Stimulated activated CD4-positive, alpha-beta T cell treated with anti-CD3 and anti-CD28 coated beads, Interleukin-15, amount 100 ng/mL, for 48 hours (primary cell): ENCODE data around the gene MACIR.
"Not testable (repeated sequence)": the region's sequence is repeated elsewhere in the genome, so short reads cannot be mapped to it uniquely, and the experiment has no call there.

Experiments used
- DNase-seq, 2 donors: peaks; one replicate each; pipeline ENCODE4 v3.0.0-alpha.2; 2020; ENCODE audit warnings: low read depth in 2 of 2

The MACIR gene, protein sequence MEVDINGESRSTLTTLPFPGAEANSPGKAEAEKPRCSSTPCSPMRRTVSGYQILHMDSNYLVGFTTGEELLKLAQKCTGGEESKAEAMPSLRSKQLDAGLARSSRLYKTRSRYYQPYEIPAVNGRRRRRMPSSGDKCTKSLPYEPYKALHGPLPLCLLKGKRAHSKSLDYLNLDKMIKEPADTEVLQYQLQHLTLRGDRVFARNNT

DNA sequence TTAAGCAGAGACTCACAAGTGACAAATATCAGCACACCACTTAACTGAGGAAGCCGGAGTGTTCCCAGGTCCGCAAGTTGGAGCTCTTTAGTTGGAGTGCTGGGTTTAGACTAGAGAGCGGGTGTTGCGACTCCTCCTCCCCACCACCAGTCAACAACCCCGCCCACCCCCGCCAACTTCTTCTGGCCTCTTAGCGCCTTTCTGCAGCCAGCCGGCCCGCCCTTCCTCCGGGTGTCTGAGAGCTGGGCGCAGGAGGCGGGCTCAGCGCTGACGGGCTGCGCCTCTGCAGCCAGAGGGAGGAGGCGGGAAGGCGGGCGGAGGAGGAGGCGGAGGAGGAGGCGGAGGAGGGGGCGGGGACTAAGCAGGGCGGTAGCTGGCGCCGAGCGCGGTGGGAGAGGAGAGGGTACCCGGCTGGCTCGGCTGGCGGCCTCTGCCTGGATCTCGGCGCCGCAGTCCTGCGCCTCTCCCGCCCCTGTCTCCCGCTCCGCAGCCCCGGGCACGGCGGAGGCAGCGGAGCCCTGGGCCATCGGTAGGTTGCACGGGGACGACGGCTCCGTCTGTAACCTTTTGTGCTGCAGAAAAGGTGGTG is at the start of gene MACIR:
MACIR (plus strand) TSS at position 396 of the 589 bp plus-strand sequence. CDS start 17,157 bp downstream, outside the sequence.
- peak; percentile 85 to 91 for DNase-seq

GRCh38 chr5:103209065-103209464 is 49.5 kb upstream of the MACIR start:
- no peak for DNase-seq

DNA sequence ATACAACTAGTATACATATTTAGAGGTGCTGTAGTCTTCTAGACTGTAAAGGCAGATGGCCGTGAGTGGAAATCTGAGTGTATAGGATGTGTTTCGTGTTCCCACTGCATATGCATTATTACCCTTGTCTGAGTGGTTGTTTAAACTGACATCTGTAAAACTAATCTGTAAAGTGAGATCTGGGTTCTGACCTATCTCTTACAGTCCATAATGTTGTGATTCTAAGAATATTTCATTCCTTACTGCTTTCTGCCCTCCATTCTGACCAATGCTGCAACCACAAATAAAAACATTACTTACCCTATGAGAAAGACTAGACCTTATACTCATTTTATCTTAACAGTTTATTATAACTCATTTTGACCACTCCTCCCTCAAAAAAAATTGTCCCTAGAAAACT is 47.6 kb upstream of the MACIR start:
- no peak for DNase-seq

DNA sequence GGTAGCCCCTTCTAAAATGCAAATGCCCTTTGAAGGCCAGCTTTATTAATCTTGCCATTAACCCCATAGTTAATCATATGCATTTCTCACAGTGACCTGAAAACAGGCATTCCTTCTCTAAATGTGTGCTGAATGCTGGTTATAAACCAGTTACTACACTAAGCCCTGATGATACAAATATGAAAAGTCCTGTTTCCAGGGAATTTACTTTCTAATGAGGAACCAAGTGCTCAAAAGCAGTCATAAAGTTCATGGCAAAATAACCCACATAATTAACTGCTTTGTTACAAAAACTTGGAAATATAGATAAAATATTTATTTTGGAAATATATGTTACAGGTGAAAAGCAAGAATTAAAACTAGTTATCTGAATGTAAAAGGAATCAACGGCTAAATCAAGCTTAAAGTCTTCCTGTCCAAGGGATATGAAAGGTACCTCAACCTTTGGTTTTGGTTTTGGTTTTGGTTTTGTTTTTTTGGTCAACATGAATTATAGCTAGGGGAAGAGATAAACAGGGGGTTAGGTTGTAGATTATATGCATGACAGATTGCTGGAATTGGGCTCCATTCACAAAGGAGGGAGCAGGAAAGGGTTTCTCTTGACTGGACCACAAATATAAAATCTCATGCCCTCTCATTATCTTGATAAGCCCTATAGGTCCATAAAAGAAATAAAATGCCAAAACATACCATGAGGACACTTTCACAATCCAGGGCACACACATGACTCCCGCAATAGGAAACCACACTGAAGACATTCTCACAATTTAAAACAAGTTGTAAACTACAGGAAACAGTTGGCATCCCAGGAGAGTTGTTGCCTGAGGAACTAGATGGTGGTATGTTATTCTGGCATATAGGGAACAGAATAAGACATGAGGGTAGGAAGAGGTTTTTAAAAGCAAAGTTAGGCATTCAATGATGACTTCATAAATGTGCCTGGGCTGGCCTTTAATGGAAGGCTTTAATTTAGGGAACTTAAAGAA is 46.7 kb upstream of the MACIR start:
- no peak for DNase-seq

GRCh38 chr5:103216137-103216536 is 42.4 kb upstream of the MACIR start:
- no peak for DNase-seq

DNA sequence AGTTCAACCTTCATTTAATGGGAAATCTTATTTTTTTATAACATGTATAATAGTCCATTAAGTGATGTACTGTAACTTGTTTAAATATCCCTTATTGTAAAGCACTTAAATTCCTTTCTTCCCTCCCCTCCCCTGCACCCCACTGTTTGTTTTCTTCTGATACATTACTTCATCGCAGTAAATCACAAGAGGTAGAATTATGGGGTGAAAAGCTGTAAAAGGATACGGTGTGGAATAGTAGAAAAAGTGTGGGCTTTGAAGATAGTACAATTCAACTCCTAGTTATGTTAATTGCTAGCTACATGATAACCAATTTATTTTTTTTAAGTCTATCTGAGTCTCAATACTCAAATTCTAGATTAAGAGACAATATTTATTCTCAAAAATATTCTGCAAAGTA is 41.9 kb upstream of the MACIR start:
- DNase-seq: no peak

DNA sequence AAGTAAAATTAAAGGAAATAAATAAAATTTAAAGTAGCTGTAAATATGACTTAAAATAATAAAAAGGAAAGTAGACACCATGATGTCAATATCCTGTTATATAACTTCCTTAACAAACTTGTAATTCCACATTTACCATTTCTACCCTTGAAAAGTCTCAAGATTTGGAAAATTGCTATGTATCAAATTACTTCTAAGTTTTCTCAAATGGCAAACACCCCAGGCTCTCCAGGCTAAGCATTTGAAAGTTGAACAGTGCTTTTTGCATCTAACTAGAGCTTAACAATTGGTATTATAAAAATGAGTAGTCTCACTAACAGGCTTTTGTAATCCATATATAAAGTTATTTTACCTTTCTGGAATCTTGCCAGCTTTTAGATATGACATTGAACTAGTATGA is 41.5 kb upstream of the MACIR start:
- no peak for DNase-seq

DNA sequence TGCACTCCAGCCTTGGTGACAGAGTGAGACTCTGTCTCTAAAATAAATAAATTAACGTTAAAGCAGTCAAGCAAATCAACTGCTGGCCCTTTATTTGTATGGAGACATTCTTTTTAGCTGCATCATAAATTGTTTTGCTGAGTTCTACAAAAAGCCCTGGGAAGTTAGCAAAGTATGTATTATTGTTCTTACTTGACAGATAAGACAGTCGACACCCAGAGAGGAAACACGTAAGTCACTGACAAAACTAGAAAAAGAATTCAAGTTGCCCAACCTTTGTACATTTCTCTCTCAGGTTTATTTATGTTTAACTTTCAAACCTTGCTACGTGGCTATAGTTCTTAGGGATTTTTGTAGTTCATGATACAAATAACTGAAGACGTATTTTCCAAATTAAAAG is 40.4 kb upstream of the MACIR start:
- no peak for DNase-seq

DNA sequence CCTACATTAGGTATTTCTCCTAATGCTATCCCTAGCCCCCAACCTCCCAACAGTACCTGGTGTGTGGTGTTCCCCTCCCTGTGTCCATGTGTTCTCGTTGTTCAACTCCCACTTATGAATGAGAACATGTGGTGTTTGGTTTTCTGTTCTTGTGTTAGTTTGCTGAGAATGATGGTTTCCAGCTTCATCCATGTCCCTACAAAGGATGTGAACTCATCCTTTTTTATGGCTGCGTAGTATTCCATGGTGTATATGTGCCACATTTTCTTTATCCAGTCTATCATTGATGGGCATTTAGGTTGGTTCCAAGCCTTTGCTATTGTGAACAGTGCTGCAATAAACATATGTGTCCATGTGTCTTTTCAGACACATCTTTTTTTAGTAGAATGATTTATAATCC is 39.5 kb upstream of the MACIR start:
- not testable (repeated sequence) for DNase-seq

DNA sequence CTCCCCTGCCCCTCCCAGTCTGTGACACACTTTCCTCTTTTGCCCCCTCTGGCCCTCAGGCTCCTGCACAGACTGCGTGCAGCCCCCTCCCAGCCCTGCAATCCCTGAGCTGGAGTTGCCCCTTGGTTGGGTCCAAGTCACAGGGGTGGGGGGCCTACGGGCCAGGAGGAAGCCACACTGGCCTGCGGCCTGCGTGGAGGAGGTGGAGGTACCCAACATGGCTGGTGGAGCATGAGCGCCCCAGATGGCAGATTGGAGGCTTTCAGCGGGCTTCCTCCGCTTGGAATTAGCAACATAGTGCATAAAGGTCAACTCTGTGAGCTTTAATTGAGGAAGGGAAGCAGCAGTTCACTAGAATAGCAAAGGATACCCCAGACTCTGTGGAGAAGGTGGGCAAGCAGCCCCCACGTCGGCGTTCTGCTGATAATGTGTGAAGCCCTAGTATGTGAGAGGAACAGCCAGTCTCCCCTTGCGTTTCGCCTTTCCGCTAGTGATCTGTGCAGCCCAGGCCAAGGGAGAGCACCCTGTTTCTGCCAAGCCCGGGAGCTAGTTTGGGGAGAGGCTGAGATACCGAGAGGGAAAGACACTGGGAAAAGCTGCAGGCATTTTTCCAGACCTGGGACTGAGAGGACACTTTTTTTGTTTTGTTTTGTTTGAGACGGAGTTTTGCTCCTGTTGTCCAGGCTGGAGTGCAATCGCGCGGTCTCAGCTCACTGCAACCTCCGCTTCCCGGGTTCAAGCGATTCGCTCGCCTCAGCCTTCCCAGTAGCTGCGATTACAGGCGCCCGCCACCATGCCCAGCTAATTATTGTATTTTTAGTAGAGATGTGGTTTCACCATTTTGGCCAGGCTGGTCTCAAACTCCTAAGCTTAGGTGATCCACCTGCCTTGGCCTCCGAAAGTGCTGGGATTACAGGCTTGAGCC is 35.3 kb upstream of the MACIR start:
- no peak for DNase-seq

GRCh38 chr5:103224118-103224893 is 34.3 kb upstream of the MACIR start:
- peak in 1 of 2 donors; percentile 18 for DNase-seq

GRCh38 chr5:103224894-103225246 is 33.7 kb upstream of the MACIR start:
- DNase-seq: no peak

GRCh38 chr5:103228061-103228460 is 30.5 kb upstream of the MACIR start:
- DNase-seq: no peak

- DNase-seq: no peak
Observed at GRCh38 chr5:103228588-103228987, 30.0 kb upstream of the MACIR start.

- DNase-seq: peak in 1 of 2 donors; percentile 3
Observed at GRCh38 chr5:103232393-103232999, 26.1 kb upstream of the MACIR start.

- no peak for DNase-seq
Observed at GRCh38 chr5:103234239-103234975, 24.2 kb upstream of the MACIR start.

DNA sequence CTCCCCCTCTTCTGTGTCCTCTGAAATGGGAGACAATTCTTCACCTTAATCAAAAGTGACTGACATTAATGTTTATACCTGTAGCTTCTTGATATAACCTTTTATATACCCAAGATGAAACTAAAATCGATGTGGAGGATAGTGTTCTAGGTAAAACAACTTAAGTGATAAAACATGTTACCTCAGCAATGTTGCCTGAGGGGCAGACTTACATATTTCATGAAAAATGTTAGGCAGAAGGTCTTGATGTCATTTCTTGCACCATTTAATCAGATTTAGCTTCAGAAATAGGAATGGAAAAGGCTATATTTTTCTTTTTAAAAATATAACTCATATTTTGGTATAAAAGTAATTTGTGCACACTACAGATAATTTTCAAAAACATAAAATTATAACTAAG is 22.7 kb upstream of the MACIR start:
- no peak for DNase-seq

- no peak for DNase-seq
Observed at GRCh38 chr5:103237778-103238177, 20.8 kb upstream of the MACIR start.

- no peak for DNase-seq
Observed at GRCh38 chr5:103243665-103244064, 14.9 kb upstream of the MACIR start.

GRCh38 chr5:103244398-103244797 is 14.2 kb upstream of the MACIR start:
- no peak for DNase-seq
